WERI-Rb-1 (cell line): ENCODE data around the gene MRPL55.

ENCODE experiments used
- DNase-seq: peaks from one replicate; pipeline ENCODE4 v3.0.0-alpha.2; 2020
- H3K27ac ChIP-seq: fragments of 250-450 bp; sonication (Bioruptor Pico); 2 replicates; pipeline ENCODE4 v1.5.1; 2020; ENCODE audit warnings: mild to moderate bottlenecking, moderate library complexity
- H3K27me3 ChIP-seq: fragments of 250-450 bp; sonication (Bioruptor Pico); 2 replicates; pipeline ENCODE4 v1.5.1; 2021; ENCODE audit warnings: mild to moderate bottlenecking, low read depth, moderate library complexity; ENCODE audit not compliant: insufficient read depth, severe bottlenecking
- H3K36me3 ChIP-seq: fragments of 250-450 bp; sonication (Bioruptor Pico); 2 replicates; pipeline ENCODE4 v1.5.1; 2020; ENCODE audit warnings: mild to moderate bottlenecking, moderate library complexity
- H3K4me3 ChIP-seq: 2 replicates; pipeline ENCODE4 v1.5.1; 2011; ENCODE audit warnings: low read depth, mild to moderate bottlenecking, control low read depth, low read length
- H3K9me3 ChIP-seq: fragments of 250-450 bp; sonication (Bioruptor Pico); 2 replicates; pipeline ENCODE4 v1.5.1; 2021; ENCODE audit warnings: mild to moderate bottlenecking, moderate library complexity; ENCODE audit not compliant: severe bottlenecking
- CTCF ChIP-seq: IDR thresholded peaks from 2 replicates; pipeline ENCODE4 v1.5.1; 2011; ENCODE audit warnings: low read depth, mild to moderate bottlenecking, control low read depth, inconsistent platforms, low read length

The MRPL55 gene

DNA sequence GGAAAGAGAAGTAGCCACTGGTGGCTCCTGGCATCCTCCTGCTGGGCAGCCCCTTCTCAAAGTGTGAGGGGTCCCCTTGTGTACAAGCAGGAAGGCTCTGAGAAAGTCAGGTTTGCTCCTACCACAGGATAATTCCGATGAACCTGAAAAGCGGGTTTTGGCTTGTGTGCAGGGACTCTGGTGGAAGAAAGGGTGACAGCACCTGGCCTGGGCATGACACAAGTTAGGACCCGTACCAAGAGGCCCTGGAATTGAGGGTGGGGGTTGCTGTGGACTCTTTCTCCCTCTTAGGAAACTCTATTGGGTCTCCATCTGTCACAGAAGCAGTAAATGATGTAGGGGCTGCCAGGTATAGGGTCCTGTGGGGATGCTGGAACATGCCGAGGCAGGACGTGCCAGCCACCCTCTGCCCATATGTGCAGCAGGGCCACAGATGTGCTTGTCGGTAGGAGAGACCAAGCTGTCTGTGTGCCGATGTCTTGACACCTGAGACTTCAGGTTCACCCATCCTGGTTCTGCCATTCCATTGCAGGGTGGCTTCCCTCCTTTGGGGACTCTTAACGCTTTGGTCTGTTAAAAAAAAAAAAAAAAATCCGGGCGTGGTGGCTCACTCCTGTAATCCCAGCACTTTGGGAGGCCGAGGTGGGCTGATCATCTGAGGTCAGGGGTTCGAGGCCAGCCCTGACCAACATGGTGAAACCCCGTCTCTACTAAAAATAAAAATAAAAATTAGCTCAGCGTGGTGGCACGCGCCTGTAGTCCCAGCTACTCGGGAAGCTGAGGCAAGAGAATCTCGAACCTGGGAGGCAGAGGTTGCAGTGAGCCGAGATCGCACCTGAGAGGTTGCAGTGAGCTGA, 15.8 kb downstream of the MRPL55 start:
- Histone ChIP-seq H3K4me3 (no peak overlapping the region), H3K27ac (no peak overlapping the region), H3K36me3 (peaks cover 3% of the 10 kb centered on the region), H3K9me3 (no peaks in the 10 kb centered on the region), H3K27me3 (no peaks in the 10 kb centered on the region)
- TF ChIP-seq CTCF, result no peak
- DNase-seq, result no peak

GRCh38 chr1:228092342-228093049, 16.6 kb downstream of the MRPL55 start:
- H3K36me3 ChIP-seq, result no peaks in the 10 kb centered on the region
- no peak overlapping the region for H3K27ac ChIP-seq
- H3K4me3 ChIP-seq, result no peak overlapping the region
- DNase-seq, result no peak
- H3K9me3 ChIP-seq, result no peaks in the 10 kb centered on the region
- no peaks in the 10 kb centered on the region for H3K27me3 ChIP-seq
- TF ChIP-seq CTCF, result no peak

GRCh38 chr1:228091084-228091483, 18.0 kb downstream of the MRPL55 start:
- Histone ChIP-seq H3K4me3 (no peak overlapping the region), H3K9me3 (no peaks in the 10 kb centered on the region), H3K27me3 (no peaks in the 10 kb centered on the region), H3K36me3 (no peaks in the 10 kb centered on the region), H3K27ac (no peak overlapping the region)
- DNase-seq, result no peak
- no peak for TF ChIP-seq CTCF

GRCh38 chr1:228090613-228091081, 18.5 kb downstream of the MRPL55 start:
- Histone ChIP-seq H3K27me3 (no peaks in the 10 kb centered on the region), H3K36me3 (no peaks in the 10 kb centered on the region), H3K9me3 (no peaks in the 10 kb centered on the region), H3K27ac (no peak overlapping the region), H3K4me3 (no peak overlapping the region)
- no peak for DNase-seq
- no peak for TF ChIP-seq CTCF

GRCh38 chr1:228089519-228090380, 19.3 kb downstream of the MRPL55 start:
- H3K9me3 ChIP-seq, result no peaks in the 10 kb centered on the region
- no peak overlapping the region for H3K27ac ChIP-seq
- DNase-seq, result no peak
- H3K4me3 ChIP-seq, result no peak overlapping the region
- no peaks in the 10 kb centered on the region; the same call in 1 of the 2 replicates for H3K36me3 ChIP-seq
- H3K27me3 ChIP-seq, result no peaks in the 10 kb centered on the region
- no peak for TF ChIP-seq CTCF
